HAP-1 (cell line): ENCODE results near the gene PPIP5K1.

Experiments used
- DNase-seq, 2 experiments: peaks; one replicate each; pipeline ENCODE4 v3.0.0-alpha.2; 2016 to 2020; ENCODE audit warnings: low spot score in 2 of 2
- H3K27me3 ChIP-seq: fragments of 250-450 bp; sonication (Bioruptor Pico); 2 replicates; pipeline ENCODE4 v1.5.1; 2020; ENCODE audit warnings: low read depth, mild to moderate bottlenecking, moderate library complexity
- H3K36me3 ChIP-seq: fragments of 250-450 bp; sonication (Bioruptor Pico); replicated peaks from 2 replicates; pipeline ENCODE4 v1.5.1; 2020; ENCODE audit warnings: mild to moderate bottlenecking
- H3K4me1 ChIP-seq: fragments of 250-450 bp; sonication (Bioruptor Pico); 2 replicates; pipeline ENCODE4 v1.5.1; 2020; ENCODE audit warnings: mild to moderate bottlenecking
- H3K4me3 ChIP-seq: fragments of 250-450 bp; sonication (Bioruptor Pico); 2 replicates; pipeline ENCODE4 v1.5.1; 2020; ENCODE audit warnings: mild to moderate bottlenecking, moderate library complexity
- H3K9me3 ChIP-seq: fragments of 250-450 bp; sonication (Bioruptor Pico); 2 replicates; pipeline ENCODE4 v1.5.1; 2020; ENCODE audit warnings: mild to moderate bottlenecking, moderate library complexity
- in situ Hi-C: fragments of 300-500 bp; cut with MboI; formaldehyde crosslinking; loops from 3 replicates; pipeline ENCODE4 v1.14.3; 2020; ENCODE audit warnings: low sequenced_read_pairs, inconsistent platforms, mixed read lengths

PPIP5K1 gene

DNA sequence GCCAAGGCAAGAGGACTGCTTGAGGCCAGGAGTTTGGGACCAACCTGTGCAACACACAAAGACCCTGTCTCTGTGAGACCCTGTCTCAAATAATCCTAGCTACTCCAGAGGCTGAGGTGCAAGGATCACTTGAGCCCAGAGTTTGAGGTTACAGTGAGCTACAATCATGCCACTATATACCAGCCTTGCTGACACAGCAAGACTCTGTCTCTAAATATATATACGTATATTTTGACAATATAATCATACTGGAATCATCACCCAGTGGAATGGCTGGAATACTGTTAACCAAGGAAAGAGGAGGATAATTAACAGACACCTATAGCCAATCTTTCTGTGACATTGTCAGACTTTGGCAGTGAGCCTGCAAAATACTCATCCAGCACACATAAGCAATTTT, 81.6 kb downstream of the PPIP5K1 start:
- no peaks in the 10 kb centered on the region for H3K27me3 ChIP-seq
- in situ Hi-C loops = loop anchor here (10.0 kb wide), 1 partner anchor 64 kb away; no protein-coding TSS in a partner anchor
- H3K9me3 ChIP-seq = no peaks in the 10 kb centered on the region
- no peaks in the 10 kb centered on the region for H3K36me3 ChIP-seq
- DNase-seq = no peak
- peaks cover 12% of the 10 kb centered on the region for H3K4me1 ChIP-seq
- H3K4me3 ChIP-seq = no peak overlapping the region

DNA sequence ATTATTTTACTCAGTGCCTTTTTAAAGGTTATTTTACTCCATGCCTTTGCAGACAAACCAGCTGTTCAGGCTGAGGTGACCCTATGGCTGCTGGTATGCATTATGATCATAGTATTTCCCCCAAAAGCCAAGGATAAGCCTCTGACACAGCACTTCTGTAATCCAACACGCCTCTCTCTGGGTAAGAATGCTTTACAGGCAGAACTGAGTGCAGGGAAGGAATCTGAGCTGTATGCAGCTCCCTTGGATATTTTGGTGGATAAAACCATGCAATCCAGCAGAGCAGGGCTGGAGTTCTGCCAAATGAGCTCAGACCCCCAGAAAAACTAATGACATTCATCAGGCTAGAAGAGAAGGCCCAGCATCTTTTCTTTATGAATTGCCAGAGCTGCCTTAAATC, 84.3 kb downstream of the PPIP5K1 start:
- Histone ChIP-seq H3K4me3 (no peak overlapping the region), H3K9me3 (no peaks in the 10 kb centered on the region), H3K36me3 (no peaks in the 10 kb centered on the region), H3K4me1 (peaks cover 8% of the 10 kb centered on the region), H3K27me3 (no peaks in the 10 kb centered on the region)
- in situ Hi-C loops = loop anchor here (10.0 kb wide), 1 partner anchor 61 kb away; no protein-coding TSS in a partner anchor
- no peak for DNase-seq

DNA sequence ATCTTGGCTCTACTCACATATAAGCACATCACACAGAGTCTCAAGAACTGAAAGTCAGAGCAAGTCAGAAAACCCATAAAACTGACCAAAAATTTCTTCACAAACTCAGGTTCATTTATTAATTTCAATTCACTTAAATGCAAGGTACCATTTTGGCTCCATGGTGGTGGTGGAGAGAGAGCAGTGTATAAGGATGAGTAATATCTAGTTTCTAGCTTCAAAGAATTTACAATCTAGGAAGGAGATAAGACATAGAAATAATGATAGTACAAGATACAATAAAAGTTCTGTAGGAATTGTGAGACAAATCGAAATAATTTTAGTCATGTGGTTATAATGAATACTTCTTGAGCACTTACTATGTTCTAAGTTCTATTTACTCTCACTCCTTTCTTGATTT, 90.4 kb downstream of the PPIP5K1 start:
- Histone ChIP-seq H3K36me3 (no peaks in the 10 kb centered on the region), H3K4me3 (no peak overlapping the region), H3K4me1 (no peaks in the 10 kb centered on the region), H3K9me3 (no peaks in the 10 kb centered on the region), H3K27me3 (no peaks in the 10 kb centered on the region)
- in situ Hi-C loops = loop anchor here (10.0 kb wide), 1 partner anchor 55 kb away; no protein-coding TSS in a partner anchor
- no peak for DNase-seq

DNA sequence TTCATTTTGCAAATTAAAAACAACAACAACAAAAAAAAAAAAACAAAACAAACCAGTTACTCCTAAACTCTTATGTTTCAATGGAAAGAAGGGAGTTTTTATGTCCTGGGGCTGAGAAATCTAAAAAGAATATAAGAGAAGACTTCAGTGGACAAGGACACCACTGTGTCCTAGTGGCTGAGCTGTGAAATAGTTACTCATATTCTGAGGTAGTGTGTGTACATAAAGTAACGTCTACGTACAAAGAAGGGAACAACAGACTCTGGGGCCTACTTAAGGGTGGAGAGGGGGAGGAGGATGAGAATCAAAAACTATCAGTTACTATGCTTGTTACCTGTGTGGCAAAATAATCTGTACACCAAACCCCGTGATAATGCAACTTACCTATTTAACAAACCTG, 91.0 kb downstream of the PPIP5K1 start:
- Histone ChIP-seq H3K4me1 (no peaks in the 10 kb centered on the region), H3K36me3 (no peaks in the 10 kb centered on the region), H3K4me3 (no peak overlapping the region), H3K9me3 (no peaks in the 10 kb centered on the region), H3K27me3 (no peaks in the 10 kb centered on the region)
- no peak for DNase-seq
- in situ Hi-C loops = no loop called here

DNA sequence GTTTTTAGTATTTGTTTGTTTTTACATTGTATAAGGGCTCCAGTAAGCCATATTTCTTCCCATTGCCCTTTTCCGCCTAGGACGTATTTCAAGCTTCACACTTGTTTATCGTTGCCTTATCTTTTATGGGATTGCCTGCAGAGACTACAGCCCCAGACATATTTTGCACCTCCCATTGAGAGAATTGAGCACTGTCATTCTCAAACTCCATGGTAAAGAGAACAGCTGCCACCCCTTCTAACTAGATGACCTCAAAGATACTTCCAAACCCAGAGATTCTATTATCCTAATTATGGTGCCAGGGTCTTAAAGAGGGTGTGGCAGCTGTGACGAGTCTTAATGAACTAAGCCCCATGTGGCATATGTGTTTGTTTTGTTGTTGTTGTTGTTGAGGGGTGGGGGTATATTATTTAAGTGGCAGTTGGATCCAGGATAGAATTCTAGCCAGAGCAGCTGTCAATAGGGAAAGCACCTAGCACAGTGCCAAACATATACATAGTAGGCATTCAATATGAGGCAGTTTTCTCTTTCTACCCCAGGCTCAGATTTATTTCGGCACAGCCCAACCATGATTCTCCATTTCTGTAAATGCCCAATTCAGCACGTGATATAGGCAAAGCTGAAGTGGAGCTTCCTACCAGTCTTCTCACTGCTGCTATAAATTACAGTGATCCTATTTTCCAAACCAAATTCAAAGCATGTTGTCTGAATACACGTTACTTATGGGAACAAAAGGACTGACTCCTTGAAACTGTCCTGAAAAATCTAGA, 96.1 kb downstream of the PPIP5K1 start:
- peak overlapping the region; percentile 77 for H3K4me3 ChIP-seq
- in situ Hi-C loops = no loop called here
- H3K27me3 ChIP-seq = no peaks in the 10 kb centered on the region
- no peaks in the 10 kb centered on the region for H3K9me3 ChIP-seq
- peaks cover 19% of the 10 kb centered on the region; the same call in 1 of the 2 replicates for H3K36me3 ChIP-seq
- H3K4me1 ChIP-seq = peaks cover 5% of the 10 kb centered on the region
- DNase-seq = no peak

DNA sequence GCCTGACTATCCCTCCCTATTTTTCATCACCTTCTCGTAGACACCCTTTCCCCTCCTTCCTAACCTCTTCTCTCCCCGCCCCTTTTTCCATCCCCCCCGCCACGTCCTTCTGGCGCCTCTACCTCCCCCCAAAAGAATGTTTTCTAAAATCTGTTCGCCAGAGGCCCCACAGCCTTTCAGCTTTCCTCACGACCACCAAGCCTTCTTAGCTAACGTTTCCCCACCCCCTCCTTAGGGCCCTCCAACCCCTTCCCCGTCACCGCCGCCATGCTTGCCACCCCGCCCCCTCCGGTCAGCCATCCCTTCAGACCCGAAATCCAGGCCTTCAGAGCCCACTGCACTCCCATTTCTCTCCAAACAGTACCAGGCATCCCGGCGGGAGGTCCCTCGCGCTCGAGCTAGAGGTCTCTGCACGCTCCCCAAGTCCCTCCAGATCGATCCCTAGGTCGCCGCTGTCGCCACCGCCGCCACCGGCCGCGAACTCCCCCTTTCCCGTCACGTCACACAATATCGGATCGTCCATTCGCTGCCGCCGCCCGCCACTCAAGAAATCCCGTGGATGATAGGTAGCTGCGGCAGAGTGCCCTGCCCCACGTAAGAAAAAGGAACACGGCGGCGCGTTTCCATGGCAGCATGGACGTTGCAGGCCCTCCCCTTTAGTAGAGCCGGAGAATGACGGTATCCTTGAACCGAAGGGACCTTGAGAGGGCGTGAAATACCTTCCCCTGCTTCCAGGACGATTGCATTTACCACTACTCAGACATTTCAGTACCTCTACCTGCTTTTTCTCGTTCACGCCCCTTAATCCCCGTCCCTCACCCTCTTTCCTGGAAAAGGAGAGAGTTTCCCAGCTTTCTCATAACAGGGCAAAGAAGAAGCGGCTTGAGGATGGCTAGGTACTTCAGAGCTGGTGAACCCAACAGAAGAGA, 97.1 kb downstream of the PPIP5K1 start, which contains the start of gene TP53BP1:
Gene TP53BP1, minus strand, starts transcription at position 484 of the 929 bp plus-strand sequence. Its CDS starts 113 bp downstream, at position 371.
- Histone ChIP-seq H3K27me3 (no peaks in the 10 kb centered on the region), H3K9me3 (no peaks in the 10 kb centered on the region), H3K4me3 (peak within 1 kb of the TSS; percentile 77), H3K36me3 (peaks cover 27% of the 10 kb centered on the region; the same call in 1 of the 2 replicates), H3K4me1 (peaks cover 5% of the 10 kb centered on the region)
- in situ Hi-C loops = no loop called here
- peak; percentile 94 to 97 for DNase-seq

DNA sequence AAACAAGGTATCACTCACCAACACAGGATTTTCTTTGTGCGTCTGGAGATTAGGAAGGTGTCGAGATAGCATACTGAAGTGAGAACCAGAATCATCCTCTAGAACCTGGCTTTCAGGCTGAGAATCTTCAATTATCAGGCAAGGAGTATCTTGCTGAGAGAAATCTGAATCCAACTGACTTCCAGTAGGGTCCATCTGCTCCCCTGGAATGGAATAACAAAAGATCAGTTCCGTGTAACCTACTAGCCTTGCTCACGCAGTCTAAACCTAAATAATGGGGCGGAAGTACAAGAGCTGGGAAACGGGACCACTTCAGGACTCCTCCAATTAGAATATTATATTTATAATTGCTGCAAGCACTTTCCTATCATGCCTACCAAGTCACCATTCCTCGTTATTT, 97.7 kb downstream of the PPIP5K1 start:
- no peaks in the 10 kb centered on the region for H3K9me3 ChIP-seq
- no peak for DNase-seq
- H3K36me3 ChIP-seq = peaks cover 30% of the 10 kb centered on the region; the same call in 1 of the 2 replicates
- peak overlapping the region; percentile 77 for H3K4me3 ChIP-seq
- in situ Hi-C loops = no loop called here
- H3K27me3 ChIP-seq = no peaks in the 10 kb centered on the region
- H3K4me1 ChIP-seq = peaks cover 5% of the 10 kb centered on the region

DNA sequence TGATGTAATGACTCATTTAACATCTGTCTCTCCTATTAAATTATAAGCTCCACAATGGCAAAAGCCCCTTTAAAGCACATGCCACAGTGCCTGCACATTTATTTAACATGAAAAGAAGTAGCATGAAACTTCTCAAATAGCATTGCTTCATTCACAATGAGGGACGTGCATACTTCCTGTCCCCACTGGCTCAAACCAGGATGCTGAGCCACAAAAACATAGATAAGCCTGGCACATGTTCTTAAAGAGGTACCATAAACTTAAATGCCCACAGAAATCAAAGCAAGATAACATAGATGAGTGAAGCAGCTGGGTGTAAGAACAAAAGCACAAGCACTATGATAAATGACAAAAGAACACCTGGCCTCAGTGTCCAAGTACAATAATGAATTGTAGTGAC, 100.8 kb downstream of the PPIP5K1 start:
- in situ Hi-C loops = no loop called here
- H3K27me3 ChIP-seq = no peaks in the 10 kb centered on the region
- peaks cover 5% of the 10 kb centered on the region for H3K4me1 ChIP-seq
- no peak overlapping the region for H3K4me3 ChIP-seq
- DNase-seq = no peak
- H3K9me3 ChIP-seq = no peaks in the 10 kb centered on the region
- H3K36me3 ChIP-seq = peaks cover 37% of the 10 kb centered on the region

DNA sequence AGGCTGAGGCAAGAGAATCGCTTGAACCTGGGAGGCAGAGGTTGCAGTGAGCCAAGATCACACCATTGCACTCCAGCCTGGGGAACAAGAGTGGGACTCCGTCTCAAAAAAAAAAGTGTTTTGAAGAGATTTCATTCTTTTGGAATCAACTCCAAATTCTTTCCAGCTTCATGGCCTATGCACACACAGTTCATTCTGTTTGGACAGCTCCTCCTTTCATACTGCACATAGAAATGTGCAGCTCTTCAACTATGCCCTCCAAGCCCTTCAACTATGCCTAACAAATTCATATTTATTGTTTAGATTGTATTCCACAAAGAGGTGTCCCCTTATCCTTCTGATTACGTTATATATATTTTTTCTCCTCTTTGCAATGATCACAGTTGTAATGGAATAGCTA, 101.2 kb downstream of the PPIP5K1 start:
- Histone ChIP-seq H3K4me3 (no peak overlapping the region), H3K27me3 (no peaks in the 10 kb centered on the region), H3K4me1 (peaks cover 5% of the 10 kb centered on the region), H3K9me3 (no peaks in the 10 kb centered on the region), H3K36me3 (peaks cover 41% of the 10 kb centered on the region)
- in situ Hi-C loops = no loop called here
- no peak for DNase-seq

DNA sequence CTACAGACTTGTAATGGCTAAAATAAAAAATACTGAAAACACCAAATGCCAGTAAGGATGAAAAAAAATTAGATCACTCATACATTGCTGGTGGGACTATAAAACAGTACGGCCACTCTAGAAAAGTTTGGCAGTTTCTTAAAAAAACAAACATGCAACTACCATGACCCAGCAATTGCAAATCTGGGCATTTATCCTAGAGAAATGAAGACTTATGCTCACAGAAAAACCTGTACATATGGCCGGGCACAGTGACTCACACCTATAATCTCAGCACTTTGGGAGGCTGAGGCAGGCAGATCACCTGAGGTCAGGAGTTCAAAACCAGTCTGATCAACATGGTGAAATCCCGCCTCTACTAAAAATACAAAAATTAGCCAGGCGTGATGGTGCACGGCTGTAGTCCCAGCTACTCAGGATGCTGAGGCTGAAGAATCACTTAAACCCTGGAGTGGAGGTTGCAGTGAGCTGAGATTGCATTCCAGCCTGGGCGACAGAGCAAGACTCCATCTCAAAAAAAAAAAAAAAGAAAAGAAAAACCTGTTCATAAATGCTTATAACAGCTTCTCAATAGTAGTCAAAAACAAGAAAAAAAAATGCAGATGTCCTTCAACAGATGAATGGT, 102.6 kb downstream of the PPIP5K1 start:
- Histone ChIP-seq H3K27me3 (no peaks in the 10 kb centered on the region), H3K36me3 (peaks cover 48% of the 10 kb centered on the region), H3K4me1 (no peaks in the 10 kb centered on the region; the same call in 1 of the 2 replicates), H3K4me3 (no peak overlapping the region), H3K9me3 (no peaks in the 10 kb centered on the region)
- DNase-seq = no peak
- in situ Hi-C loops = no loop called here

DNA sequence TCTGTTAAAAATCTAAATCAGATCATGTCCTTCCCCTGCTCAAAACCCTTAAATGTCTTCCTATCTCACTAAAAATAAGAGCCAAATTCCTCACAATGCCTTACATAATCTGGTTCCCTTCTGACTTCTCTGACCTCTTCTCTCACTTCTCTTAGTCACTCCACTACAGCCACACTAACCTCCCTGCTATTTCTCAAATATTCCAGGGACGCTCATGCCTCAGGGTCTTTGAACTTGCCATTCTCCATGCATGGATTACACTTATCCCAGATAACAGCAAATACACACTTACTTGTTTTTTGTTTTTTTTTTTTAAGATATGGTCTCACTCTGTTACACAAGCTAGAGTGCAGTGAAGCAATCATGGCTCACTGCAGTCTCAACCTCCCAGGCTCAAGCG, 105.6 kb downstream of the PPIP5K1 start:
- no peaks in the 10 kb centered on the region; the same call in 1 of the 2 replicates for H3K4me1 ChIP-seq
- DNase-seq = no peak
- H3K4me3 ChIP-seq = no peak overlapping the region
- no peaks in the 10 kb centered on the region for H3K27me3 ChIP-seq
- in situ Hi-C loops = no loop called here
- peaks cover 48% of the 10 kb centered on the region for H3K36me3 ChIP-seq
- no peaks in the 10 kb centered on the region for H3K9me3 ChIP-seq
